NAMALWA (cell line): ENCODE results near the gene ABT1.
A peak's percentile ranks its signal among the peaks of the same experiment; 100 is the strongest.

Experiments
- DNase-seq: peaks from one replicate; pipeline ENCODE4 v3.0.0-alpha.2; 2015; ENCODE audit warnings: low spot score

Gene ABT1

DNA sequence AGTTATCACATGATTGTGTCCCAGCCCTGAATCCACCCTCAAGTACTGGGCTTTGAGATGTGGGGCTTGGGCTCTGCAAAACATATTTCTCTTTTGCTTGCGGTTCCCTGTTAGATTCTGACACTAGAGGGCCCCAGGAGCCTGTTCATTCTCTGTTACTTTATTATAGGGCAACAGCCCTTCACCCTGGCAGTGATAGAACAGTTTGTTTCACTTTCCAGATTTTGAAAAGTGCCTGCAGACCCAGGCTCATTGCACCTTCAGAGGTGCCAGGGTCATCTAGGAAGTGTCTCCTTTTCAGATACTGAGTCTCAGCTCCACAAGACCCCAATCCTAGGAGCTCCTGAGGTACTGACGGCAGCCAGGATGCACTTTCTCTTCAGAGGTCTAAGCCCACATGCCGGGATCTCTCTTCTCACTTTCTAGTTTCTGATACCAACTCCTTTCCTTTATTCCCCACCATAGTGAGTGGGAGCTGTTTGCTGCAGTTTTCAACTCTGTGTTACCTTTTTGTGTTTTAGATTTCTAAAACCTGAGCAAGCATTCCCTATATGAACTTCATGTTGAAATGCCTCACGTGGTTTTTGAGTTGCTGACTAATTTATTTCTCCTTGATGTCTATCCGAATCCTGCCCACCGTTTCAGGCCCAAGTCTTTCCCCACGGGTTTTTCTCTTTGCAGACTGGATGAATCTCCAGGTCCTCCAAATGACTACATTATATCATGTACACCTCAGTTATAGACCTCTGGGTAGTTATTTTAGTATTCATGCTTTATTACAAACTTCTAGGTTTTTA is 10.9 kb downstream of the ABT1 start:
- peak; percentile 84 for DNase-seq

GRCh38 chr6:26609463-26609862 is 12.7 kb downstream of the ABT1 start:
- no peak for DNase-seq

- no peak for DNase-seq
Observed at GRCh38 chr6:26611599-26611998, 14.8 kb downstream of the ABT1 start.

DNA sequence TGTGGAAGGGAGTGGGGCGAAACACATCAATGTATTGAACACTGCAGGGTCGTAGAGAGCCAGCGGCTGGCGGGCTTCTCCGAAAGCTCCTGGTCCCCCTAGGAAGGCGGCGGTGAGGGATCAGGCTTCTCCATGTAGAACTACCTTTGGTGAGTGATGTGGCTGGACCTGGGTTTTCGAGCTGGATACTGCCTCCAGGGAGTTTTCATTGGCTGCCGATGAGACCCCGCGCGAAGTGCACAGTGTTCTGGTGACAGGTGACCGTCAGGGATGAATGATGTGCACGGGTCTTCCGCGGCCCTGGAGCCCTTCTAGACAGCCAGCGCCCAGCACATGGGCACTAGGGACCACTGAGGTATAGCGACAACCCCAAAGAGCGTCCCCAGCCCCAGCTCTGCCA is 16.4 kb downstream of the ABT1 start:
- no peak for DNase-seq

GRCh38 chr6:26613689-26614683 is 17.2 kb downstream of the ABT1 start:
- DNase-seq = no peak

GRCh38 chr6:26623339-26623859 is 26.6 kb downstream of the ABT1 start:
- DNase-seq = no peak

DNA sequence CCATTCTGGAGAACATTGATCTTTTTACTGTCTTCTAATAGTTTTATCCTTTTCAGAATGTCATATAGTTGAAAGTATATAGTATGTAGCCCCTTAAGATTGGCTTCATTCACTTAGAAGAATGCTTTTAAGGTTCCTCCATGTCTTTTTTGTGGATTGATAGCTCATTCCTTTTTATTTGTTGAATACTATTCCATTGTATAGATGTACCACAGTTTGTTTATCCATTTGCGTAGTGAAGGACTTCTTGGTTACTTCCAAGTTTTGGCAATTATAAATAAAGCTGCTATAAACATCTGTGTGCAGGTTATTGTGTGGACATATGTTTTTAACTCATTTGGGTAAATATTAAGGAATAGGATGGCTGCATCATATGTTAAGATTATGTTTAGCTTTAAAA is 27.8 kb downstream of the ABT1 start:
- DNase-seq = no peak

- no peak for DNase-seq
Observed at GRCh38 chr6:26627843-26628242, 31.1 kb downstream of the ABT1 start.

DNA sequence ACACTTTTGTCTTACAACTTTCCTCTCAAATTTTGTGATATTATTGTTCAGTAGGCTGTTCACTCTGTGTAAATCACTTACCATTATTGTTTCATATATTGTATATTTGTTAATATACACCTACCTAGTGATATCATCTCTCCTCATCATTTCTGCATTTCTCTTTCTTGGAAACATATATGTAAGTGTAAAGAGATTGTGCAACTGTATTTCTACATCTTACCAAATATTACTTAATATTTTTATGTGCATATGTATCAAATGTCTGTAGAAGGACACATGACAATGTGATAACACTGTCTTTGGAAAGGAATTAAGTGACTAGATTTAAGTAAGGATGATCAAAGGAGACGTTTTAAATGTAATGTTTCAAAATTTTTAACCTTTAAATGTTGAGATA is 32.6 kb downstream of the ABT1 start:
- no peak for DNase-seq

- DNase-seq = peak; percentile 17
Observed at GRCh38 chr6:26640806-26641205, 44.1 kb downstream of the ABT1 start.

DNA sequence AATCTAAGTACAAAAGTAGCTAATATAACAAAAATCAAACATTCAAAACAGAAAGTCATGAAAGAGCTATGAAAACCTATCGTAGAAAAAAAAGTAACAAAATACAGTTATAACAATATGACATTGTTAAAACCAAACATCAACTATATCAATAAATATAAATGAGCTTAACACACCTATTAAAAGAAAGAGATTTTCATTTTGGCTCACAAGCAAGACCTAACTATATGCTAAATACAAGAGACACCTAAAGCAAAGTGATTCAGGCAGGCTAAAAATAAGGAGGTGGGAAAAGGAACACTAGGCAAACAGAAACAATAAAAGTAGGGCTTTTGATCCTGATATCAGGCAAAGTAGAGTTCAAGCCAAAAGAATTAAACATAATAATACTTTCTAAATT is 49.3 kb downstream of the ABT1 start:
- no peak for DNase-seq
